ENCODE data around the gene LYPD4. TPM values are rescaled to one million over a fixed set of nuclear protein-coding genes. Genes with fewer than 3 reads are reported as not detected.
"Not testable (repeated sequence)": the region's sequence is repeated elsewhere in the genome, so short reads cannot be mapped to it uniquely, and the experiment has no call there.

LYPD4 gene
- total RNA-seq, 1 experiment from 2014 or later, result not detected

DNA sequence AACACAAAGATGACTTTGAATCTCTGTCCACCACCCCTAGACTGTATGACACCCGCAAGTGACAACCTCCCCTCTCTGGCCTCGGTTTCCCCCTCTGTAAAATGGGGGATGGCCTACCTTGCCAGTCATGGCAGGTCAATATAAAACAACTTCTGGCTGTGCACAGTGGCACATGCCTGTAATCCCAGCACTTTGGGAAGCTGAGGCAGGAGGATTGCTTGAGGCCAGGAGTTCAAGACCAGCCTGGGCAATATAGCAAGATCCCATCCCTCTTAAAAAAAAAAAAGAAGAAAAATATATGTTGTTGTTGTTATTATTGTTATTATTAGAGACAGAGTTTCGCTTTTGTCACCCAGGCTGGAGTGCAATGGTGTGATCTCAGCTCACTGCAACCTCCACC is 31.5 kb upstream of the LYPD4 start:
- DNase-seq (ENCODE audit: low read depth), result not testable (repeated sequence)

DNA sequence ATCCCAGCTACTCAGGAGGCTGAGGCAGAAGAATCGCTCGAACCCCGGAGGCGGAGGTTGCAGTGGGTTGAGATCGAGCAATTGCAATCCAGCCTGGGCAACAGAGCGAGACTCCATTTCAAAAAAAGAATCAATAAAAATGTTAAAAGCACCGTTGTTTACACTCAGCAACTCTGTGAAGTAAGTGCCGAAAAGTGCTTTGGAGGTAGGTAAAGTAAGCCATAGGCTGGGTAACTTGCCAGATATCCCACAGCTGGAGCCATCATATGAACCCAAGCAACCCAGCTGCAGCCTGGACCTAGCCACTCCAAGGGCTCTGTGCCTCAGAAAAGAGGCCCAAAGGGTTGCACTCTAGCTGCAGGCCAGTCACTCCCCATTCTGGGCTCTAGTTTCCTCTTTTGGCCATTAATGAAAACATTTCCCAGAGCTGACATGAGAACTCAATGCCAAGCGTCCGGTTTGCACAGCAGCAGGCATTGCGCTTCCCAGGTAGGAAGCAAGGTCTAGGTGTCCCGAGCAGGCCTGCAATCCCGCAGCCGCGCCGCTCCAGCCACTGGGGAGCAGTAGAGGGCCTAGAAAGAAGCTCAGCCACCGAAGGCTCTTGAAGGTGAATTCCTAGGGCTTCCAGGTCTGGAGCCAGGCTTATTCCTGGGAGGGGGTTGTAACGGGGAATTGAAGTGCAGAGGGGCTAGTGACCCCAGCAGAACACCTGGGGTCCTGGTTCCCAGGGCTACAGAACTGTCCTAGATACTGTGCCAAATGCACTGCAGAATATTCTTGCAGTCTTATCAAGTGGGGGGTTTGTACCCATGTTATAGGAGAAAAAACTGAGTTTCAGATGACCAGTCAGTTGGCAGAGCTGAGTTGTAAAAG is 28.5 kb upstream of the LYPD4 start:
- DNase-seq (ENCODE audit: low read depth), result peak; percentile 57

DNA sequence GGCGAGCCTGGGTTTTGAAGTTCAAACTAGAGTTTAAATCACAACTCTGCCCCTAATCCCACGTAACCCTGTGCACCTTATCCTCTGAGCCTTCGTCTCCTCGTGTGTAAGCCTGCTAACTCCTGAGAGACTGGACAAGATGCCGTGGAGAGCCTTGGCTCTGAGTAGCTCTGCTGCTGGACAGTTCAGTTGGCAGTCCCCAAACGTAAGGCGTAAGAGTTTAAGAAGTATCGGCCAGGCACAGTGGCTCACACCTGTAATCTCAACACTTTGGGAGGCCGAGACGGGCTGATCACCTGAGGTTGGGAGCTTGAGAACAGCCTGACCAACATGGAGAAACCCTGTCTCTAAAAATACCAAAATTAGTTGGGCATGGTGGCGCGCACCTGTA is 27.9 kb upstream of the LYPD4 start:
- no peak for DNase-seq (ENCODE audit: low read depth)

DNA sequence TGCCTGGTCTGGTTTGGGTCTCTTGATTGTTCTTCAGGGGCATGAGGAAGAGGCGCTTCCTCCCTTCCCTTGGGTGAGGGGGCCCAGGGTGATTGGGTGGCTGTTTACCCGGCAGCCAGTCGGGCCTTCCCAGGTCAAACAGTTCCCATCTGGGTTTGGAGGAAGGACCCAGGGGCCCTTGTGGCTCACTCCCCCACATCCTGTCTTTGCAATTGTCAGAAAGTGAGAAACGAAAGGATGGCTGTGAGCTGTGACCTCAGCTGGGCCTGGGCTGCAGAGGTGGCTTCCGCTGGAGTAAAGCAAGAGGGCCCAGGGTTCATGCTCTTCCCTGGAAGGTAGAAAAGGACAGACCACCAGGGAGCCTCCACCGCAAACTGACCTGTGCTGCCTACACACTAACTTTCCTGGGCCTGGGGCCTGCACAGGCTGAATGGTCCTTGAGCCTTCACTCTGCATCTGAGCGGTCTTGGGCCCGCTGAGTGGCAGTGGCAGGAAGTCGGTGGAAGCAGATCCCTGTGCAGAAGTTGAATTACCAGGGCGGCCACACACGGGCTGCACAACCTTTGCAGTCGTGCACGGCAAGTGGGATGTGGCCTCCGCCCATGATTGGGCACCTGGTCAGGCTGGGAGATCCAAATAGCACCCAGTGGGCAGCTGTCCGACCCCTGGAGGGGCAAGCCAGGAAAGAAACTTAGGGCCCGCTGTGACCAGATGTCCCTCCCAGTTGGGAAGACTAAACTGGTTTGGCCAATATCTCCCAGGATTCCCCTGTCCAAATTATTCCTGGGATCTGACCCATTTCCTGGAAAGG is 27.3 kb upstream of the LYPD4 start:
- no peak for DNase-seq (ENCODE audit: low read depth)

DNA sequence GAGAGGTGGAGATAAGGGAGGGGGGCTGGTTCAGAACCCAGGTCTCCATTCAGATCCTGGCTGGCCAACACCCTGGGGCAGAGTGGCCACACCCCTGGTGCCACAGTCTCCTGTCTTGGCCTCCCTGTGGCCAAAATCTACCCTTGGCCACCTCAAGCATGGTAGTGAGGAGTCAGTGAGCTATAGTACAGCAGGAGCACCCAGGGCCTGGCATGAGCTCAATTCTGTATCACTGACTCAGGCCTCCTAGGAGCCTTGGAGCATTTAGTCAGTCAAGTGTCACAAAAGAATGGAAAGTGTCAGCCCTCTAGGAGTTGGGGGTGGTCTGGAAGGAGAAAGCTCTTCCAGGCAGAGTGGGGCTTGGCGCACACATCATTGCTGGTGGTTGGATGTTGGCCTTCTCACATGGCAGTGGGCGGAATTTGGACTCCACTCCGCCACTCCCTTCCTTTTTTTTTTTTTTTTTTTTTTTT is 26.0 kb upstream of the LYPD4 start:
- no peak for DNase-seq (ENCODE audit: low read depth)

DNA sequence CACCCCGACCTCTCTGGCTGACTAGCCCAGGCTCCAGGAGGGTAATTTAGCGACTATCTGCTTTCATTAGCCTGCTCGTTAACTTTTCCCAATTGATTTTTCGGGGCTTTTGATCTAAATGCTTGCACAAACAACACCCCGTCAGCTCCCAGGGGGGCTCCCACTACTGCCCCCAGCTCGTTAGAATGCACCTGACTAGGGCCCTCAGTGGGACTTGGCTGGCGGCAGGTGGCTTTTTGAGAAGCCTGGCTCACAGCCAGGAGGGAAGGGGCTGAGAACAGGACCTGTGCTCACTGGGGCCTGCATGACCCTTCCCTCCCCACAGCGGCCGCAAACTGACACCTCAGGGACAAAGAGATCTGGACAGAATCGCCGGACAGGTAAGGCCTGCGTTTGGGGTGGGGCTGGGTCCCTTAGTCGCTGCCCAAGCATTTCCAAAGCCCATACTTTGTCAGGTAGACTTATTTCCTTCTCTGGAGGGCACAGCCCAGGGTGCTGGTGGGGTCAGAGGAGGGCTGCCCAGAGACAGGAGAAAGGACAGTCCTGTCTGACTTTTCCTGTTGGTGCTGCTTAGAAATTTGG is 25.0 kb upstream of the LYPD4 start:
- DNase-seq (ENCODE audit: low read depth), result no peak

DNA sequence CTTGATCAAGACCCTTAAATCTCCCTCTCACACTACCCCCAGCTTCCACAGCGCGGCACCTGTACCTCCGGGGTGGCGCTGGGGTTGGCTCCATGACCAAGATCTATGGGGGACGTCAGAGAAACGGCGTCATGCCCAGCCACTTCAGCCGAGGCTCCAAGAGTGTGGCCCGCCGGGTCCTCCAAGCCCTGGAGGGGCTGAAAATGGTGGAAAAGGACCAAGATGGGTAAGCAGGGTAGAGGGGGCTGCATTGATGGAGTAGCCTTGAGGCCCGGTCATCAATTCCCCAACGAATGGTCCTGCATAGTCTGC is 24.5 kb upstream of the LYPD4 start:
- no peak for DNase-seq (ENCODE audit: low read depth)

DNA sequence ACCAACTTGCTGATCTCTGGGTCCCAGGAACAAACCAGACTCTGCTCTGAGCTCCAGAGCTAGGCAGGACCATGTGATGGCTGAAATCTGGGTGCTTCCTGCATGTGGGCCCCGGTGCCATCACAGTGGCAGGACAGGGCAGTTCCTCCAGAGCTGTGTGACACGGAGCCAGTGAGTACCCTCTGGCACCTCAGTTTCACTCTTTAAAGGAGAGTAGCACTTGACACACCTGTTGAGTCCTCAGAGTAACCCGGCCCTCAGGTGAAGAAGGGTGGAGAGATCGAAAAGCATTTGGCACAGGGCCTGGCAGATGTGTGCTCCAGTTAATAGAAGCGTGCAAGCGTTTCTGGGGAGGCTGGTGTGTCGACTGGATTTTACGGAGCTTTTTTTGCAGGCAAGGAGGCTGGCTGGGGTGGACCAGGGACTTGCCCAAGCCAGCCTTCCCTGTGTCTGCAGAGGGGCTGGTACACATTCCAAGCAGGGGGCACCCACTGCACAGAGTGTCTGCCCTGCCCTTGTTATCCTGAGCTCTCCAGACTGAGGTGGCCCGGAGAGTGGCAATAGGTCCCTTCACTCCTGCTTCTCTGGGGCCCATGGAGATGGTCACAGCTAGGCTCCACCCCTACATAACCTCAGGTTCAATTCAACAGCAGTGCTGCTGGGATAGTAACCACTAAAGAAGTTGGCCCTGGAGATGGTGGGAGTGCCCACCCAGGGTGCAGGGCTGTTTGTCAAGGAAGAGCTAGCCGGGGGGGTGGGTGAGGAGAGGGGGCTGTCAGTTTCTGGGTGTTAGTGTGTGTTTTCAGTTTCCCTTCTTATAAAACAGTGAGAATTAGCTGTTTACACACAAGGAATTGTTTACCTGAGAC is 23.9 kb upstream of the LYPD4 start:
- no peak for DNase-seq (ENCODE audit: low read depth)

DNA sequence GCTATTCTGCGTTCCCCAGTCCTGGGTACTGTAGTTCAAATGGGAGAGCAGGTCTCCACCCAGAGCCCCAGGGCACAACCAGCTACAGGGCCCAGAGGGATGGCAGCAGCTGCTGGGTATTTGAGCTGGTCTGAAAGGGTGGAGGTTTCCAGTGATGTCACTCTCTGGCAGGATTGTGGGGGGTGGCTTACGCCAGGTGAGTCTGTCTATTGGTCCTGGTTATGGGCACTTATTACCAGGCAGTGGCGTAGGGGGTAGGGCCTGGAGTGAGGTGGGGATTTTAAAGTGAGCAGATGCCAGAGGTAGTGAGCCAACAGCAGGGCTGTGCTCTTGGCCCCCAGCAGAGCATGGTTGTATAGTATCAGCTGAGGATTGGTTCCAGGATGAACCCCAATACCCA is 21.8 kb upstream of the LYPD4 start:
- no peak for DNase-seq (ENCODE audit: low read depth)

DNA sequence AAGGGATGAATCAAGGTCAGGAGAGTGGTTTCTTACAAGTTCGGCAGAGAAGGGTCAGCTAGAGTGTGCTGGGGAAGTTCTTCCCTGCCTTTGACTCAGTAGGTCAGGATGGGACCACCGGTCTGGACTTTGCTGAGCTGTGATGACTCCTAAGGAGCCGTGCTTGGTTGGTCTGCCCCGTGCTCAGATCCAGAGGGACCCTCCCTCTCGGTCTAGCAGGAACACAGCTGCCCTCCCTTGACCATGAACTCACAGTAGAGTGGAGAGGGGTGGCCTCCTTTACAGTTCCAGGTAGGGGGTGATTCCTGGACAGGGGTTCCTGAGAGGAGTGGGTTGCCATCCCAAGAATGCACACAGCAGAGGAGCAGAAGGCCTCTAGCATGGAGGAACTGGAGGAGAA is 19.9 kb upstream of the LYPD4 start:
- no peak for DNase-seq (ENCODE audit: low read depth)

DNA sequence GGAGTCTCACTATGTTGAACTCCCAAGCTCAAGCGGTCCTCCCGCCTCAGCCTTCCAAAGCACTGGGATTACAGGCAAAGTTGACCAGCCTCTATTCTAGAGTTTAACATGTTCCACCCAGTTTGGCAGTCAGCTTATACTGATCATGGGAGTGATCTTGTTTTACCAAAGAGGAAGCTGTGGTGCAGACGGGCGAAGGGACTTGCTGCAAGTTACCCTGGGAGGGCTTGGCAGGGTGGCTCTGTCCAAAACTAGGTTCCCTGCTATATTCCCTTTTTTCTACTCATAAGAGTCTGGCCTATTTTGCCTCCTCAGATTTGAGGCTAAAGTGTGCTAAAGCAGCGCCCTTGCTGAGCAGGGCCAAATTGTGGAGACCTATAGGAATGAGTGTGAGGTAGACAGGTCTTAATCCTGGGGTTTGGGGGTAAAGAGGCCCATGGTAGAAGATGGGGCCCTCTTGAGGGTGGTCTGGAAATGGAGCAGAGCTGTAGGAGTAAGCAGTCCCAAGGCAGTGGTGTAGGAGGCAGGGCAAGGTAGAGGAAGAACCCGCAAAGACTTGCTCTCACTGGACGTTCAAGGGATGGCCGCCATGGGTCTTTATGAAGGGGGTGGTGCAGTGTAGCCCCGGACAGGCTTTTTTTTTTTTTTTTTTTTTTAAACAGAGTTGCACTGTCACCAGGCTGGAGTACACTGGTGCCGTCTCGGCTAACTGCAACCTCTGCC is 18.9 kb upstream of the LYPD4 start:
- DNase-seq (ENCODE audit: low read depth), result no peak

DNA sequence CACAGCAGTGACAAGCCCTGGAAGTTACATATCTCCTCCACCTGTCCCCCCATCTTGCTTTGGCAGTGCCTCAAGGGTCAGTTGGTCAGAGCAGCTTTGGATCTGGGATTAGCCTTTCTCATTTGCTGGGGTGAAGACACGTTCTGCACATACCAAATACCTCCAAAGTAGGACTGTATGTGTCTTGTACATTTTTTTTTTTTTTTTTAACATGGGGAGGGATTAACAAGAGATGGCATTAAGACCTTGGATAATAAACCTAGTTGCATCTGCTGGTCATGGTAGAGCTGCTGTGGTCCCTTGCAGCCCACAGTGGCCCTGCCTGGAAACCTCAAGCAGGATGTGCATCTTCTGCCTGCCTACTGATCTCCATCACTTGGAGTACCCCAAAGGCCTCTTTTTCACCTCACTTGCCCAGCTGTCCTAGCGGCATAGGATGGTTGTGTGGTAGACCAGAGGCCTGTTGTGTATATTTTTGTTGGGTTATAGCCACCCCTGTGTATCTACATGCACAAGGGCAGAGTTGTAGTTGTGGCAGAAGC is 18.0 kb upstream of the LYPD4 start:
- no peak for DNase-seq (ENCODE audit: low read depth)

DNA sequence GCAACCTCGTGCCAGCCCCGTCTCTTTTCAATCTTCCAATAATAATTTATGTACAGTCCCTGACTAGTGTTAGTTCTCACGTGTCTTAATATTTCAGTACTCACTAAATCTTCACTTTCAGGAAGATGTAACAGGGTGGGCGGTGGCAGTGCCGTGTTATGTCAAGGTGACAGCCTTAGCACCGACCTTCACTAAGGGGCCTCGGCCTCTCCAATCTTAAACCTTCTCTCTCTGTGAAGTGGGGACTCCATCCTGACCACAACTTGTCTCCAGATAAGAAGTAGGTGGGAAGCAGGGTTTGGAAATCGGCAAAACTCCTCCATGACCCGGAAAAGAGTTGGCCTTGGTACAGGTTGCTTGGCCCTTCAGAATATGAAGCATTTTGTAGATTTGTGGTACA is 17.4 kb upstream of the LYPD4 start:
- no peak for DNase-seq (ENCODE audit: low read depth)

DNA sequence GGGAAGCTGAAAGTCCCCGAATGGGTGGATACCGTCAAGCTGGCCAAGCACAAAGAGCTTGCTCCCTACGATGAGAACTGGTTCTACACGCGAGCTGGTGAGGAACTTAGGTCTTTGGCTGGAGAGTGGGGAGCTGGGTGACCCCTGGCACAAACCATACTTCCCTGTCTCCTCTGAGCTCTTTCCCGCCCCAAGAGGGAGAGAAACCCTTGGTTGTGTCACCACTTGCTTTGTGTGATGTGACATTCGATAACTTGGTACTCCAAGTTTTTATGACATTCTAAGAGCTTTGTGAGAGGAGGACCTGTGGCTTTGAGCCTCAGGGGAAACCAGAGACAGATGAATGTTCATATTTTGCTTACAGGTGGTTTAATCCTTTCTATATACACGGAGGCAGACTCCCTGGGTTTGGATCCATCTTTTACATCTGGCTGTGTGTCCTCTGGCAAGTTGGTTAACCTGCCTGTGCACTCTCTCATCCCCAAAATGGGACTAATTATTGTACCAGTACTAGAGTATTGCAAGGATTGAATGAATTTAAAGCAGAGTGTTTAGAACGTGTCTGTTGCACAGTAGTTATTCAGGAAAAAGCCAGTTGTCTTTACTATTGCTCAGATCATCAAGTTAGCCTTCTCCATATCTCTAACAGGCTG is 16.8 kb upstream of the LYPD4 start:
- no peak for DNase-seq (ENCODE audit: low read depth)

DNA sequence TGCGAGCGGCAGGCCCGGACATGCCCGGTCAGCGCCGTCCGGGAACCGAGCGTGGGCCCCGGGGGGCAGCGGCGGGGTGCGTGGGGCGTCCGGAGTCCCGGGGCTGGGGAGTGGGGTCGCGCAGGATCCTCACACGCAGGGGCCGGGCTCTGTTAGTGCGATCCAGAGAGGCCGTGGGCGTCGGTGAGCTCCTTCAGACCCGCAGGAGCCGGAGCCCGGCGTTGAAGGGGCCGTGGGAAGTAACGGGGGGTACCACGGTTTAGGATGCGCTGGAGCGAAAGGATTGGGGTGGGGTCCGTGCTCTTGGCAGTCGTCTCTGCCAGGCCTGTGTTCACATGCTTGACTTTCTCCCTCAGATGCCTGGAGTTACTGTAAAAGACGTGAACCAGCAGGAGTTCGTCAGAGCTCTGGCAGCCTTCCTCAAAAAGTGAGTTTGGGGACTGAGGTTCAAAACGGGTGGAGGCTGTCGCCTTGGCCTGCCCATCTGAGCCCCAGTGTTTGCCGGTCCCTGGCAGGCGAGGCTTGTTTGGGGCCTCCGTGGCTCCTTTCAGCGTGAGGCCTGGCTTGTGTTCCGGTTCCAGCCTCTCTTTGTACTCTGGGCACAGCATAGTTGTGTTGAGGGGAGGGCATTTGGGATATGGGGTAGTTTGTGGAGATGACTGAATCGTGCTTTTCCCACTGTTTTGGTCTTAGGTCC is 16.1 kb upstream of the LYPD4 start:
- no peak for DNase-seq (ENCODE audit: low read depth)

DNA sequence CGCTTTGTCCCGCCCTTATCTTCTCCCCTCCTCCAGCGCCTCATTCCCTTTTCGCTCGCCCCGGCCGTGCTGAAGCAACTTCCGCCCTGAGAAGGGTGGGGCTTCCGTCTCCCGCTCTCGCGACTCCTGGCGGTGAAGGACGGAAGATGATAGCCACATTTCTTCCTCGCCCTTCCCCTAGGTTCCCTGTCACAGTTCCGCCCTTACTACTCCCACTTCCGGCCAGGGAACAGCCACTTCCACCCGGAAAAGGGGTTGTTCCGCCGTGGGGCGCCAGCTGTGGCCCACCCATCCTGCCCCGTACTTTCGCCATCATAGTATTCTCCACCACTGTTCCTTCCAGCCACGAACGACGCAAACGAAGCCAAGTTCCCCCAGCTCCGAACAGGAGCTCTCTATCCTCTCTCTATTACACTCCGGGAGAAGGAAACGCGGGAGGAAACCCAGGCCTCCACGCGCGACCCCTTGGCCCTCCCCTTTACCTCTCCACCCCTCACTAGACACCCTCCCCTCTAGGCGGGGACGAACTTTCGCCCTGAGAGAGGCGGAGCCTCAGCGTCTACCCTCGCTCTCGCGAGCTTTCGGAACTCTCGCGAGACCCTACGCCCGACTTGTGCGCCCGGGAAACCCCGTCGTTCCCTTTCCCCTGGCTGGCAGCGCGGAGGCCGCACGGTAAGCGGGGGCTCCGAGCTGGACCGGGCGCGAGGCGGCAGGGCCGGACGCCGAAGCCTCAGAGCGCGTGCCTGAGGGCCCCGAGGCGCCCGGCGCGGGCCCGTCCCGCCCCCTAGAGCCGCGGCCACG is 15.3 kb upstream of the LYPD4 start, which contains the start of gene RPS19:
TSS of gene RPS19 (plus strand) at position 638 of the 801 bp plus-strand sequence. CDS start 520 bp downstream, outside the sequence.
- peak; percentile 98 for DNase-seq (ENCODE audit: low read depth)

DNA sequence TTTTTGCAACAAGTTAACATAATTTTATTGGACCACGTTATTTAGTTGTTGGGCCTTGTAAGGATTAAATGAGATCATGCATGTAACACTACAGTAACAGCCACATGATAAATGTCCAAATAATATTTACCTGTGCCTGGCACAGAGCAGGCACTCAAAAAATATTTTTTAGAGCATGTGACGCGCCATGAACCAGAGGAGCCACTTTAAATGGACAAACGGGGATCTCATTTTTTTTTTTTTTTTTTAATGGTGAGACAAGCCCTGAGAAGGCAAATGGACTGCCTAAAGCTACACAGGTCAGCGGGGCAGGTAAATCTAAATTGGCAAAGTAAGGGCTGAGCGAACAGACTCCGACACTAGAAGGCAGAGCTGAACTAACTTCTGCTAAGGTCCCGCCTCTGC is 14.7 kb upstream of the LYPD4 start:
- DNase-seq (ENCODE audit: low read depth), result no peak

DNA sequence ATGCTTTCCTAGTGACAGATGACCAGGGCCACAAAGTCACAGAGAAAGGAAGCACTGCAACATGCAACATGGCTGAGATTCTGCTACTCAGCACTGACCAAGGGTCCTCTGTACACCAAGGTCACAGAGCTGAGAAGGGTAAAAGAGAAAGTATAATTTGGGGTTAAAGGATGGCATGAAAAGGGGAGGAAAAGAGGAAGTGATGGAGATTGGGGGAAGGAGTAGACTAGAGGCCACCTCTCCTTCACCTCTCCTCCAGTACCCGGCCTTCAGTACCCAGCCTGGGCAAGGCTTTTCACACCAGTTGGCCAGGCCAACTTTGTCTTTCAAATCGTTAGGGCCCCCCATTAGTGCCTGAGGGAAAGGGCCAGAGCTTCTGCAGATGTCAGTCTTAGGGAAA is 9.3 kb upstream of the LYPD4 start:
- no peak for DNase-seq (ENCODE audit: low read depth)
